ENCODE measurements around the gene CHCHD3. TPM values are rescaled to one million over a fixed set of nuclear protein-coding genes. Genes with fewer than 3 reads are reported as not detected.
"Not testable (repeated sequence)": the region's sequence is repeated elsewhere in the genome, so short reads cannot be mapped to it uniquely, and the experiment has no call there.

Gene CHCHD3
- total RNA-seq, 8 experiments from 2014 or later, result 74.5 to 122 (median 90.0) TPM

DNA sequence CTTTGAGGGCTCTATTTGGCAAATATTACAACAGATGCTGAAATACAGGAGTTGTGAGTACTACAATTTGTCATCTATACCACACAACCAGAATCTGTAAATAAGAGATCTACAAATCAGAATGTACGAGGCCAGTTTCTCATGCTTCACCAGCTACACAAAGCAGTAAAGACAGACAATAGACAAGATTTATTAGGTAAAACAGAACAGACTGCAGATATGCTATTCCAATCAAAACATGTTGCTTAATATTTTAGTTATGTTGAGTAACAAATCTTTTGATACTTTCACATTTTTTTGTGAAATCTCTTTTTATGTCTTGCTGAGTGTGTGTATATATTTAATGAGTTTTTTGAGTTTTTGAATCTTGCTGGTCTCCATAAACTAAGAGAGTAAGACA lies 109.1 kb downstream of the CHCHD3 start:
- 63 to 100% (median 93%) methylated on average over 1 of the region's 1 CpG; no CpG with 5 or more reads in 4 of the 10 experiments for WGBS, 10 experiments
- Histone ChIP-seq H3K27ac (no peak overlapping the region), H3K4me1 (replicated peaks in 1 of 2) (no peaks in the 10 kb centered on the region), H3K4me3 (no peak overlapping the region)
- in situ Hi-C loops (cut with MboI; ENCODE audit: low pct_unique_long_range_greater_than_20kb in 2 of 9, low sequenced_read_pairs in 9 of 9, unreplicated experiment in 9 of 9), result no loop called here
- no peak for ATAC-seq (replicated peaks in 6 of 8)

DNA sequence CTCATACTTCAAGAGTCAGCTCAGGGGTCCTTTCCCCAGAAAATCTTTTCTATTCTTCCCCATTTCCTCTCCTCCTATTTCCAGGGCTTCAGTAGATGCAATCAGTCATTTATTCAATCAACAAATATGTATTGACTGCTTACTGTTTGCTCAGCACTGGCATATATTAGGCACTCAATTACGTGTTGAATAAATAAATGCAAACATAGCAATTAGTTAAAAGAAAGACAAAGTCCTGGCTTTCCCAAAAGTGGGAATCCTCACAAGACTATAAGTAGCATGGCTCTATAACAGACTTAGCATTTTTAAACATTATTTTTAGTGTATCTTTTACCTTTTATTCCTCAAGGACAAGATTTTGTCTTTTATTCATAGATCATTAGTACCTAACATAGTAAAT lies 111.6 kb downstream of the CHCHD3 start:
- Histone ChIP-seq H3K4me1 (replicated peaks in 1 of 2) (no peaks in the 10 kb centered on the region), H3K27ac (no peak overlapping the region), H3K4me3 (no peak overlapping the region)
- 50 to 100% (median 90%) methylated on average over 1 of the region's 1 CpG; no CpG with 5 or more reads in 6 of the 10 experiments for WGBS, 10 experiments
- ATAC-seq (replicated peaks in 6 of 8), result no peak
- in situ Hi-C loops (cut with MboI; ENCODE audit: low pct_unique_long_range_greater_than_20kb in 2 of 9, low sequenced_read_pairs in 9 of 9, unreplicated experiment in 9 of 9), result no loop called here

DNA sequence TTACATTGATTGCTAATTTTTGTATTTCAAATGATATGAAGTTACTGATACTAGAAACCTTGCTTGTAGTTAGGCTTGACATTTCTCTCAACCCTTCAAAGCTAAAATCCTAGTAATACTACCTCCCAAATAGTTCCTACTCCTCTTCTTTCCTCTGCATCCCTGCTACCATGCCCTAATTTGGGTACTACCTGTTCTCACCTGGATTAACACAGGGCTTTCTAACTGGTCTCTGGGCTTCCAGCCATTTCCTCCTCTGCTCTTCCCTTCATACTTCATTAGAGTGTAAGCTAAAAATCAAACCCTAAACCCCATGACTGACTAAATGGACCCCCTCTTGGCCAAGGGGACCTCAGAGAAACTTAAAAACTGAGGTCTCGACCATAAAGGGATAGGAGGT lies 112.4 kb downstream of the CHCHD3 start:
- Histone ChIP-seq H3K27ac (no peak overlapping the region), H3K4me3 (no peak overlapping the region), H3K4me1 (replicated peaks in 1 of 2) (no peaks in the 10 kb centered on the region)
- no peak for ATAC-seq (replicated peaks in 6 of 8)
- in situ Hi-C loops (cut with MboI; ENCODE audit: low pct_unique_long_range_greater_than_20kb in 2 of 9, low sequenced_read_pairs in 9 of 9, unreplicated experiment in 9 of 9), result no loop called here
- 83 to 100% (median 100%) methylated on average over 1 of the region's 1 CpG; no CpG with 5 or more reads in 6 of the 10 experiments for WGBS, 10 experiments

DNA sequence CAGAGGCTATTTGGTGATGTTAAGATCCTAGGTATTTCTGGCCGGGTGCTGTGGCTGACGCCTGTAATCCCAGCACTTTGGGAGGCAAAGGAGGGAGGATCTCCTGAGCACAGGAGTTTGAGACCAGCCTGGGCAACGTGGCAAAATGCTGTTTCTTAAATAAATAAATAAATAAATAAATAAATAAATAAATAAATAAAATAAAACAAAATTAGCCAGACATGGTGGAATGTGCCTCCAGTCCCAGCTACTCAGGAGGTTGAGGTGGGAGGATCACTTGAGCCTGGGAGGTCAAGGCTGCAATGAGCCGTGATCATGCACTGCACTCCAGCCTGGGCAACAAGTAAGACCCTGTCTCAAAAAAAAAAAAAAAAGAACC lies 114.4 kb downstream of the CHCHD3 start:
- H3K4me3 ChIP-seq; ATAC-seq (replicated peaks in 6 of 8); H3K4me1 ChIP-seq (replicated peaks in 1 of 2); H3K27ac ChIP-seq; in situ Hi-C loops (cut with MboI; ENCODE audit: low pct_unique_long_range_greater_than_20kb in 2 of 9, low sequenced_read_pairs in 9 of 9, unreplicated experiment in 9 of 9): not testable (repeated sequence)
- 91 to 100% (median 97%) methylated on average over 1 to 4 of the region's 4 CpGs; no CpG with 5 or more reads in 2 of the 10 experiments for WGBS, 10 experiments

DNA sequence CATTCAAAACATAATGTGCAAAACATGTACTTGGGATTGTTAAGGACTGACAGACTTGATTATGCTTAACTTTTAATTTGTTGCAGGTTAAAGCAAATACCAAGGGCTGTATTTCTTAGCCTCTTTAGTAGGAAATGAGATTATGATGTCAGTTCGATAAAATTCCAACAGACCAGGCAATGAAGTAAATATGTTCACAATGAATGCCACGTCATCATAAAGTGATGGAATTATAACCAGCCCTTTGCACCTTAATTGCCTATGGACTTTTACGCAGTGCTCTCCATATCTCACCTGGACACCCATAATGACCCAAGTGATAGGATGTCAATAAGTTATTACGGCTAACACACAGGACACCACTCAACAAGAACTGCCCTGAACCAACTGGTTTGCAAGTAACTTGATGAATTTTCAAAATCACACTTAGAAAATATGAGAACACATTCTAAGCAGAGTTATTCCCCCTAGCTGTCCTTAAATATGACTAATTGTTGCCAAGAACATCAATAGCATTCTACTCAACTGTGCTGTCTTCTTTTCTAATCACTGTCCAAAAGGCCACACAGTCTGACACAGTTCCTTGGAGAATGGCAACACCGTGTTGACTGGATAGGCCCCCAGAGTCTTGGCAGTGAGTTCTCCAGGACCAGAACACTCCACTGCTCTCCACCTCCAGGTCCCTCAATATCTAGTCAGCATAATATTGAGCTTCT lies 115.0 kb downstream of the CHCHD3 start:
- H3K4me3 ChIP-seq, result no peak overlapping the region
- no peaks in the 10 kb centered on the region for H3K4me1 ChIP-seq (replicated peaks in 1 of 2)
- no peak overlapping the region for H3K27ac ChIP-seq
- in situ Hi-C loops (cut with MboI; ENCODE audit: low pct_unique_long_range_greater_than_20kb in 2 of 9, low sequenced_read_pairs in 9 of 9, unreplicated experiment in 9 of 9), result no loop called here
- peak in 2 of 8 experiments; percentile 38 to 65 for ATAC-seq (replicated peaks in 6 of 8)
- WGBS, 10 experiments, result 40 to 100% (median 86%) methylated on average over 1 to 5 of the region's 5 CpGs

DNA sequence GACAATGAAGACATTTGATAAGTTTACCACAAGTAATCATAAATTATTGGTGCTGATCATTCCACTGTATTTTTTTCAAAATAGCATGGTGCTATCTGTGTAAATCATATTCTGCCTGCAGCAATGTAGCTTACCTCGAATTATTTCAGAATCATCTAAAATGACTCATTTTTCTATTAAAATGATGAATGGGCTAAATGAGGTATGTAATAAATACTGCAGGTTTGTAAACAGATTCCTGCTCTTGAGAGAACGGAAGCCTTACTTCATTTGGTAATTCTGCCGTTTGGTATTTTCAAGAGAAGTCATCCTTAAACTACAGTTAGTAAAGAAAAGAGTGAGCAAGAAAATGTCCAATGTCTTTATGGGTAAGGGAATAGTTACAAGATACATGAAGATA lies 115.9 kb downstream of the CHCHD3 start:
- in situ Hi-C loops (cut with MboI; ENCODE audit: low pct_unique_long_range_greater_than_20kb in 2 of 9, low sequenced_read_pairs in 9 of 9, unreplicated experiment in 9 of 9), result no loop called here
- ATAC-seq (replicated peaks in 6 of 8), result no peak
- no peak overlapping the region for H3K27ac ChIP-seq
- H3K4me3 ChIP-seq, result no peak overlapping the region
- WGBS, 10 experiments, result 25 to 92% (median 87%) methylated on average over 1 to 3 of the region's 3 CpGs; no CpG with 5 or more reads in 1 of the 10 experiments
- no peaks in the 10 kb centered on the region for H3K4me1 ChIP-seq (replicated peaks in 1 of 2)

DNA sequence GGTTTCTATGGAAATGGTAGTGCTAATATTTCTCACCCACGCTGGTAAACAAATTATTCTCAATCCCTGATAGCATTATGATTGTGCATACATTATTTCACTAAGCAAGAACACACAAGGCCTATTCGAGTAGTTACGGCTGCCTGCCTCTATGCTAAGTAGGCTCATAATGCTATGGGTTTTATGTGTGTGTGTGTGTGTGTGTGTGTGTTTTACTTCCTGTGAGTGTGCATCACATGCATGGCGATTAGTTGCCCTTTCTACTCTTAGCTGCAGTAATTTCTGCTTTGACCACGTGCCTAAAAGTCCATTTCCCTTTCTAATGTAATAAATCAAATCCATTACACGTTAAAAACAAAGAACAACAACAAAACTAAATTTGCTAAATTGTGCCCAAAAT lies 117.0 kb downstream of the CHCHD3 start:
- H3K27ac ChIP-seq, result no peak overlapping the region
- H3K4me3 ChIP-seq, result no peak overlapping the region
- peaks cover 0 to 4% of the 10 kb centered on the region in 2 donors for H3K4me1 ChIP-seq (replicated peaks in 1 of 2)
- in situ Hi-C loops (cut with MboI; ENCODE audit: low pct_unique_long_range_greater_than_20kb in 2 of 9, low sequenced_read_pairs in 9 of 9, unreplicated experiment in 9 of 9), result no loop called here
- peak in 7 of 8 experiments; percentile 27 to 92 (median 45) for ATAC-seq (replicated peaks in 6 of 8)
- 6 to 91% (median 73%) methylated on average over 1 to 6 of the region's 6 CpGs for WGBS, 10 experiments

DNA sequence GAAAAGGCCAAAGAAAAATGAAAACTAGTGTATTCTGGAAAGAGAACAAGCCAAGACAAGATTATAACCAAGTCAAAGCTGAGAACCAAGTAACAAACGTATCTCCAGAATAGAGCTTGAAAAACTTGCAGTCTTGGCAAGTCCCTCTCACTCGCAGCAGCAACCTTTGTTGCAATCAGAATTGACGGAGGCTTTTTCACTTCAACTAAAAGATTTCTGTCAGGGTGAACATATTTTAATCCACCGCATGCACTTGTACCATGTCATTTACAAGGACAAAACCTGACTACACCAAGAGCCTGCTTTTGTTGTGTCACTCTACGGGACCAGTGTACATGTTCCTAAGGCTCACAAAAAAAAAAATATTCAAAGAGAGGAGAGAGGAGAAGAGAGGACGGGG lies 122.0 kb downstream of the CHCHD3 start:
- peak in 1 of 8 experiments; percentile 37 for ATAC-seq (replicated peaks in 6 of 8)
- peaks cover 0 to 4% of the 10 kb centered on the region in 2 donors for H3K4me1 ChIP-seq (replicated peaks in 1 of 2)
- in situ Hi-C loops (cut with MboI; ENCODE audit: low pct_unique_long_range_greater_than_20kb in 2 of 9, low sequenced_read_pairs in 9 of 9, unreplicated experiment in 9 of 9), result no loop called here
- WGBS, 10 experiments, result 73 to 100% (median 92%) methylated on average over 3 to 6 of the region's 6 CpGs
- H3K4me3 ChIP-seq, result no peak overlapping the region
- no peak overlapping the region for H3K27ac ChIP-seq

DNA sequence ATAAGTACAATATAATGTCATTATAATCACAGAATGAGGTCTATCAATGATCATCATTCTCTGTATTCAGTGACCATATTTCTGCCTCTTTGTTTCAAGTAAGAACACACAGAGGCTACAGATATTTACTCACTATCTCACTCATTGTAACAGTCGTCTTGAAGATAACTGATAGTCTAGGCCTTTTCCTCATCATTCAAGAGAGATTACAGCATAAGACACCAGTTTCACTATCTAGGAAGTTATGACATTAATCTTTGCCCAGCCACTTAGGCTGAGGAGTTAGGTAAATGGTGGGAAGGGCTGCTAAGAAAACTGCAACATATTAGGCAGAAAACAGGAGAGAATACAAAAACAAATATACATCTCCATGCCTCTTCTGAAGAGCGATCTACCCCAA lies 125.3 kb downstream of the CHCHD3 start:
- Histone ChIP-seq H3K4me3 (no peak overlapping the region), H3K27ac (no peak overlapping the region), H3K4me1 (replicated peaks in 1 of 2) (peaks cover 0 to 4% of the 10 kb centered on the region in 2 donors)
- in situ Hi-C loops (cut with MboI; ENCODE audit: low pct_unique_long_range_greater_than_20kb in 2 of 9, low sequenced_read_pairs in 9 of 9, unreplicated experiment in 9 of 9), result no loop called here
- ATAC-seq (replicated peaks in 6 of 8), result no peak
- WGBS, 10 experiments, result 67 to 100% (median 100%) methylated on average over 1 to 2 of the region's 2 CpGs; no CpG with 5 or more reads in 3 of the 10 experiments

DNA sequence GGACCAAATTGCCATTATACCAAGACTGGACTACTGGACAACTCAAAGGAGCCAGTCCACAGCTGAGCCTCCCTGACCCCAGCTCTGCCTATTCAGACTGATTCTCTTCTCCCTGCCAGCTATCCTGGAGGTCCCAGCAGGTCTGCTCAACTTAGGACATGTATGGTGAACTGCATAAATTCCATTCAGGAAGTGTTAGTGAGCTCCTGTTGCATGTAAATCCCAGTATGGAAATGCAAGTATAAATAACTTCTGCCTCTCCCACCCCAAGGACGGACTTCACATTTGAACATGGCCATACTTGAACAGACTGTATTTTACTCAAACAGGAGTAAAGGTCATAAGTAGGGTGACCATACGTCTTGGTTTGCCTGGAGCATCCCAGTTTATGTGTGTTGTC lies 128.4 kb downstream of the CHCHD3 start:
- Histone ChIP-seq H3K4me1 (replicated peaks in 1 of 2) (peaks cover 0 to 10% of the 10 kb centered on the region in 2 donors), H3K4me3 (no peak overlapping the region), H3K27ac (no peak overlapping the region)
- 33 to 100% (median 83%) methylated on average over 1 to 2 of the region's 2 CpGs; no CpG with 5 or more reads in 2 of the 10 experiments for WGBS, 10 experiments
- in situ Hi-C loops (cut with MboI; ENCODE audit: low pct_unique_long_range_greater_than_20kb in 2 of 9, low sequenced_read_pairs in 9 of 9, unreplicated experiment in 9 of 9), result no loop called here
- peak in 3 of 8 experiments; percentile 66 to 94 (median 80) for ATAC-seq (replicated peaks in 6 of 8)

DNA sequence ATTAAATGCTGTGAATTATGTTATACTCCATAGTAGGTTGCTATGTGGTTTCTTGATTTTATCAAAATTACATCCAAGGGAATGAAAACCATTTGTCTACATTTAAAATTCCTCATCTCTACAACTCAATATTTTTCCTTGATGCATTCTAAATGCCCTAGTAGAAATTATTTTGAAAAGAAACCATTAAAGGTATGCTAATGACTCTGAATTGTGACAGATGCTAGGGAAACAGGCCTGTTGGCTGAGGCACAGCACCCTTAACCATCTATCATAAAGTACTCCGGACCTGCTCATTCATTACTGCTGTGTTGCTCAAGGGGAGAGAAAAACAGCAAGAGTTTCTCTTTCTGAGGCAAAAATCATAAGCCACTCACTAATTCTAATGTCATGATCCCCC lies 131.2 kb downstream of the CHCHD3 start:
- Histone ChIP-seq H3K4me3 (no peak overlapping the region), H3K27ac (no peak overlapping the region), H3K4me1 (replicated peaks in 1 of 2) (peaks cover 0 to 10% of the 10 kb centered on the region in 2 donors)
- 20 to 100% (median 44%) methylated on average over 1 of the region's 1 CpG; no CpG with 5 or more reads in 5 of the 10 experiments for WGBS, 10 experiments
- in situ Hi-C loops (cut with MboI; ENCODE audit: low pct_unique_long_range_greater_than_20kb in 2 of 9, low sequenced_read_pairs in 9 of 9, unreplicated experiment in 9 of 9), result no loop called here
- ATAC-seq (replicated peaks in 6 of 8), result no peak

DNA sequence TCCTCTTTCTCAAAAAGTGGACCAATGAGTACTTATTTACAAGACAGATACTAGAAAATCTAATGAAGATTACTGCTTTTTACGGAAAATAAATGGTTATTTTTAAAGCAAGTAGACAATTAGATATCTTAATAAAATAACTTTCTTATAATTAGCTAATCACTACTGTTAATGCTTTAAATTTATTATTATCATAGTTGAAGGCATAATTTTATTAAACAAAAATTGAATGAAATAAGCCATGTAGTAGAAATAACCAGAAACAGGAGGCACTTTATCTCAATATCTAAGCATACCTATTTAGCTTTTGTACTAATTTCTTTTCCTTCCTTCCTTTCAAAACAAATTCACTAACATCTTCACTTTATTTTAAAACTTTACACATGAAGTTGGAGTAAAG lies 134.9 kb downstream of the CHCHD3 start:
- no peak overlapping the region for H3K4me3 ChIP-seq
- H3K27ac ChIP-seq, result no peak overlapping the region
- 82 to 100% (median 100%) methylated on average over 1 of the region's 1 CpG; no CpG with 5 or more reads in 1 of the 10 experiments for WGBS, 10 experiments
- H3K4me1 ChIP-seq (replicated peaks in 1 of 2), result peaks cover 0 to 10% of the 10 kb centered on the region in 2 donors
- in situ Hi-C loops (cut with MboI; ENCODE audit: low pct_unique_long_range_greater_than_20kb in 2 of 9, low sequenced_read_pairs in 9 of 9, unreplicated experiment in 9 of 9), result no loop called here
- ATAC-seq (replicated peaks in 6 of 8), result no peak

DNA sequence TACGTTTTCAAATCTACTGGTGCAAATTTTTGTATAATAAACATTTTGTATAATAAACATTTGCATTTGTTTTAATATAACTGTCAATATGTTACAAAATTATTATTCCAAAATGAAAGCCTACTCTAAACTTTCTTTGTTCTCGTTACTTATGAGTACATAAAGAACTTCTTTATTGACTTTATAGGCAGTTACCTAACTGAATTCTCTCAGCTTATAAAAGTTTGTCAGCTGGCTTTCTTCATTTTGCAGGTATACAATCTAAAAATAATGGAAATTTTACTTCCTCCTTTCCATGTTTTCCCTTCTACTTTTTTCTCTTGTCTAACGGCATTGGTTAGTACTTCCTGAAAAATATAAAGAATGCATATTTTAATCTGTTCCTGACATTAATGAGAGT lies 137.1 kb downstream of the CHCHD3 start:
- ATAC-seq (replicated peaks in 6 of 8), result no peak
- WGBS, 10 experiments, result 86 to 100% (median 95%) methylated on average over 1 to 3 of the region's 3 CpGs
- in situ Hi-C loops (cut with MboI; ENCODE audit: low pct_unique_long_range_greater_than_20kb in 2 of 9, low sequenced_read_pairs in 9 of 9, unreplicated experiment in 9 of 9), result no loop called here
- H3K4me1 ChIP-seq (replicated peaks in 1 of 2), result peaks cover 0 to 4% of the 10 kb centered on the region in 2 donors
- no peak overlapping the region for H3K4me3 ChIP-seq
- H3K27ac ChIP-seq, result no peak overlapping the region

DNA sequence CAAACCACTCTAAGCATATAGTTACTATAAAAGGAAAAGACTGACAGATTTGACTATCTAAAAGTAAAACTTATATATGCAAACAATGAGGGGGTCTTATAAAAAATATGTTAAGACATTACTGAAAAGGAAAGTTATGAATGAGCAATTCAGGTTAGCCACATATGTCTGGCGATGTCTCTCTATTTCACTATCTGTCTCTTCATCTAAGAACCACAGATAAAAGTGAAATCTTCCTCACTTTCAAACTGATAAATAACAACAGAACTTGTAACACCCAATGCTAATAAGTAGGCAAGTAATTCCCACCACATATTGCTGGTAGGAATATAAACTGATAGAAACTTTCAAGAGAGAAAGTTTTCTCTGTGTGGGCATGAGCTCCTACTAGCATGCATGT lies 138.2 kb downstream of the CHCHD3 start:
- no peak overlapping the region for H3K4me3 ChIP-seq
- in situ Hi-C loops (cut with MboI; ENCODE audit: low pct_unique_long_range_greater_than_20kb in 2 of 9, low sequenced_read_pairs in 9 of 9, unreplicated experiment in 9 of 9), result no loop called here
- WGBS, 10 experiments, result 80 to 100% (median 100%) methylated on average over 1 of the region's 1 CpG
- no peak overlapping the region for H3K27ac ChIP-seq
- no peak for ATAC-seq (replicated peaks in 6 of 8)
- H3K4me1 ChIP-seq (replicated peaks in 1 of 2), result peaks cover 0 to 4% of the 10 kb centered on the region in 2 donors

All from motor neuron (in vitro differentiated cells).